T-helper 2 cell treated with Interferon-gamma antibody and Interleukin-4, amounts not matched to agents 5 μg/mL and 100 μg/mL, for 36 hours (primary cell): Measurements from ENCODE around the gene BEST2.

Source experiments
- DNase-seq: peaks from one replicate; pipeline ENCODE4 v3.0.0; 2021; ENCODE audit warnings: low spot score
- H3K27ac Mint-ChIP-seq: one replicate; pipeline ENCODE4 v1.8.0; 2021; ENCODE audit warnings: mild to moderate bottlenecking, mixed read lengths
- H3K27me3 Mint-ChIP-seq: one replicate; pipeline ENCODE4 v1.8.0; 2021; ENCODE audit warnings: low read depth, mixed read lengths
- H3K36me3 Mint-ChIP-seq: one replicate; pipeline ENCODE4 v1.8.0; 2021; ENCODE audit warnings: low read depth, mixed read lengths
- H3K4me1 Mint-ChIP-seq: one replicate; pipeline ENCODE4 v1.8.0; 2021; ENCODE audit warnings: low read depth, mixed read lengths
- H3K4me3 Mint-ChIP-seq: one replicate; pipeline ENCODE4 v1.8.0; 2022; ENCODE audit warnings: mild to moderate bottlenecking, moderate library complexity, mixed read lengths
- H3K9me3 Mint-ChIP-seq: one replicate; pipeline ENCODE4 v1.8.0; 2021; ENCODE audit warnings: mixed read lengths

The BEST2 gene

GRCh38 chr19:12783849-12784393 lies 32.3 kb downstream of the BEST2 start:
- H3K36me3 Mint-ChIP-seq = no peaks in the 10 kb centered on the region
- H3K27me3 Mint-ChIP-seq = no peaks in the 10 kb centered on the region
- H3K4me1 Mint-ChIP-seq = peaks cover 27% of the 10 kb centered on the region
- peak; percentile 38 for DNase-seq
- H3K4me3 Mint-ChIP-seq = peak overlapping the region; percentile 71
- H3K9me3 Mint-ChIP-seq = no peaks in the 10 kb centered on the region
- no peak overlapping the region for H3K27ac Mint-ChIP-seq

GRCh38 chr19:12784394-12784870 lies 32.8 kb downstream of the BEST2 start:
- Mint-ChIP-seq H3K4me1 (peaks cover 27% of the 10 kb centered on the region), H3K27me3 (no peaks in the 10 kb centered on the region), H3K36me3 (no peaks in the 10 kb centered on the region), H3K9me3 (no peaks in the 10 kb centered on the region), H3K27ac (no peak overlapping the region), H3K4me3 (no peak overlapping the region)
- peak; percentile 28 for DNase-seq

GRCh38 chr19:12784871-12785430 lies 33.4 kb downstream of the BEST2 start:
- Mint-ChIP-seq H3K4me3 (no peak overlapping the region), H3K9me3 (no peaks in the 10 kb centered on the region)
- DNase-seq = peak; percentile 33

GRCh38 chr19:12785431-12786031 lies 33.9 kb downstream of the BEST2 start:
- H3K4me3 Mint-ChIP-seq = no peak overlapping the region
- no peaks in the 10 kb centered on the region for H3K27me3 Mint-ChIP-seq
- no peaks in the 10 kb centered on the region for H3K36me3 Mint-ChIP-seq
- H3K4me1 Mint-ChIP-seq = peaks cover 25% of the 10 kb centered on the region
- H3K9me3 Mint-ChIP-seq = no peaks in the 10 kb centered on the region
- no peak for DNase-seq
- no peak overlapping the region for H3K27ac Mint-ChIP-seq

More at GRCh38 chr19:12784871-12785430, 33.4 kb downstream of the BEST2 start:
- Mint-ChIP-seq H3K27ac (no peak overlapping the region), H3K27me3 (no peaks in the 10 kb centered on the region), H3K4me1 (peaks cover 25% of the 10 kb centered on the region), H3K36me3 (no peaks in the 10 kb centered on the region)

GRCh38 chr19:12786141-12786870 lies 34.7 kb downstream of the BEST2 start:
- Mint-ChIP-seq H3K9me3 (no peaks in the 10 kb centered on the region), H3K27me3 (no peaks in the 10 kb centered on the region), H3K4me3 (no peak overlapping the region), H3K36me3 (no peaks in the 10 kb centered on the region), H3K27ac (peak overlapping the region; percentile 37), H3K4me1 (peaks cover 31% of the 10 kb centered on the region)
- no peak for DNase-seq

GRCh38 chr19:12786952-12787351 lies 35.4 kb downstream of the BEST2 start:
- DNase-seq = no peak

GRCh38 chr19:12787458-12787857 lies 35.9 kb downstream of the BEST2 start:
- no peak for DNase-seq

More at GRCh38 chr19:12786952-12787351, 35.4 kb downstream of the BEST2 start:
- Mint-ChIP-seq H3K36me3 (no peaks in the 10 kb centered on the region), H3K27me3 (no peaks in the 10 kb centered on the region), H3K27ac (no peak overlapping the region), H3K4me1 (peaks cover 26% of the 10 kb centered on the region), H3K9me3 (no peaks in the 10 kb centered on the region), H3K4me3 (no peak overlapping the region)

GRCh38 chr19:12788042-12788681 lies 36.6 kb downstream of the BEST2 start:
- no peaks in the 10 kb centered on the region for H3K9me3 Mint-ChIP-seq
- no peak for DNase-seq
- H3K4me3 Mint-ChIP-seq = peak overlapping the region; percentile 10
- no peaks in the 10 kb centered on the region for H3K27me3 Mint-ChIP-seq
- H3K4me1 Mint-ChIP-seq = peaks cover 25% of the 10 kb centered on the region
- H3K27ac Mint-ChIP-seq = peak overlapping the region; percentile 80
- peaks cover 5% of the 10 kb centered on the region for H3K36me3 Mint-ChIP-seq

More at GRCh38 chr19:12787458-12787857, 35.9 kb downstream of the BEST2 start:
- Mint-ChIP-seq H3K36me3 (peaks cover 2% of the 10 kb centered on the region), H3K27me3 (no peaks in the 10 kb centered on the region), H3K27ac (peak overlapping the region; percentile 13), H3K4me3 (no peak overlapping the region), H3K9me3 (no peaks in the 10 kb centered on the region), H3K4me1 (peaks cover 25% of the 10 kb centered on the region)

GRCh38 chr19:12788682-12789097 lies 37.1 kb downstream of the BEST2 start:
- DNase-seq = peak; percentile 26
- Mint-ChIP-seq H3K4me3 (peak overlapping the region; percentile 88), H3K27me3 (no peaks in the 10 kb centered on the region), H3K9me3 (no peaks in the 10 kb centered on the region), H3K4me1 (peaks cover 21% of the 10 kb centered on the region), H3K36me3 (peaks cover 7% of the 10 kb centered on the region), H3K27ac (peak overlapping the region; percentile 95)

GRCh38 chr19:12789098-12789903 lies 37.7 kb downstream of the BEST2 start:
- Mint-ChIP-seq H3K27ac (peak overlapping the region; percentile 95), H3K36me3 (peaks cover 7% of the 10 kb centered on the region), H3K4me3 (peak overlapping the region; percentile 88), H3K9me3 (no peaks in the 10 kb centered on the region), H3K27me3 (no peaks in the 10 kb centered on the region), H3K4me1 (peaks cover 24% of the 10 kb centered on the region)
- peak; percentile 15 for DNase-seq

GRCh38 chr19:12789904-12790619 lies 38.5 kb downstream of the BEST2 start:
- H3K36me3 Mint-ChIP-seq = peaks cover 7% of the 10 kb centered on the region
- H3K9me3 Mint-ChIP-seq = no peaks in the 10 kb centered on the region
- H3K4me1 Mint-ChIP-seq = peaks cover 30% of the 10 kb centered on the region
- H3K4me3 Mint-ChIP-seq = peak overlapping the region; percentile 95
- DNase-seq = peak; percentile 98
- H3K27ac Mint-ChIP-seq = peak overlapping the region; percentile 91
- H3K27me3 Mint-ChIP-seq = no peaks in the 10 kb centered on the region

- Mint-ChIP-seq H3K27ac (peak overlapping the region; percentile 91), H3K27me3 (no peaks in the 10 kb centered on the region), H3K4me3 (peak overlapping the region; percentile 95), H3K36me3 (peaks cover 7% of the 10 kb centered on the region), H3K9me3 (no peaks in the 10 kb centered on the region), H3K4me1 (peaks cover 31% of the 10 kb centered on the region)
- DNase-seq = peak; percentile 17
These were observed 39.2 kb downstream of the BEST2 start for GRCh38 chr19:12790628-12791344.
